HepG2 (cell line): ENCODE data around the gene SPP1. TPM values are rescaled to one million over a fixed set of nuclear protein-coding genes. Genes with fewer than 3 reads are reported as not detected.

Source experiments
- ATAC-seq: fragments of 200-7000 bp; cut with Tn5 transposase; 3 replicates; pipeline ENCODE4 v1.9.1; 2020; ENCODE audit warnings: mild to moderate bottlenecking, moderate library complexity
- BruUV-seq: library from RNA; stranded (reverse); fragments of 400-500 nt; replicated peaks from 2 replicates; lab custom pipeline; 2021; lab: Mats Ljungman, UMichigan
- CTCF ChIA-PET: fragments of 300-600 bp; formaldehyde crosslinking; extraction: SDS; loops from one replicate; lab custom pipeline; 2021; ENCODE audit warnings: low total read pairs, inconsistent platforms, low intra/inter-chr PET ratio; lab: Yijun Ruan, JAX
- POLR2A ChIA-PET: fragments of 350-600 bp; sonication (Branson Sonifier 250); formaldehyde crosslinking; loops from one replicate; lab custom pipeline; 2020; ENCODE audit warnings: antibody characterized with exemption, inconsistent platforms; lab: Yijun Ruan, JAX
- DNase-seq: peaks from one replicate; pipeline ENCODE4 v3.0.0-alpha.2; 2015; ENCODE audit warnings: low spot score
- FAIRE-seq: peaks from 3 replicates; lab custom pipeline; 2011; peaks lifted over from hg19 to GRCh38; lab: Jason Lieb, UNC
- H2AFZ ChIP-seq: one replicate; pipeline ENCODE4 v1.6.1; 2011; ENCODE audit warnings: low read length, inconsistent platforms
- H3K27ac ChIP-seq: fragments of 300-600 bp; 3 replicates; pipeline ENCODE4 v1.8.0; 2011; ENCODE audit warnings: mixed run types, mild to moderate bottlenecking, mixed read lengths, low read length, inconsistent platforms; ENCODE audit not compliant: insufficient read depth; ENCODE audit errors: extremely low read length
- H3K27me3 ChIP-seq, 2 experiments: fragments of 200-600 bp in 1 of 2; 2 replicates in 1 of 2; 3 replicates in 1 of 2; pipeline versions ENCODE4 v1.6.0 to v1.8.0; 2011; ENCODE audit warnings: low read length in 2 of 2, mild to moderate bottlenecking in 2 of 2, moderate library complexity in 2 of 2, inconsistent platforms in 1 of 2; ENCODE audit not compliant: insufficient read depth in 2 of 2, control insufficient read depth in 1 of 2
- H3K36me3 ChIP-seq, 2 experiments: fragments of 200-600 bp in 1 of 2; replicated peaks in 1 of 2; 2 replicates in 1 of 2; 3 replicates in 1 of 2; pipeline versions ENCODE4 v1.5.1 to v1.8.0; 2011; ENCODE audit warnings: low read length in 2 of 2, inconsistent platforms in 1 of 2; ENCODE audit not compliant: insufficient read depth in 2 of 2, control insufficient read depth in 1 of 2
- H3K4me1 ChIP-seq: 2 replicates; pipeline ENCODE4 v1.5.1; 2012; ENCODE audit warnings: low read length, inconsistent platforms; ENCODE audit not compliant: insufficient read depth
- H3K4me2 ChIP-seq: 2 replicates; pipeline ENCODE4 v1.6.0; 2011; ENCODE audit warnings: low read depth, low read length, inconsistent platforms
- H3K4me3 ChIP-seq, 3 experiments: fragments of 200-600 bp in 1 of 3; sonication (generic), shearing (Covaris generic) in 1 of 3; replicated peaks in 1 of 3; 2 replicates each; pipeline ENCODE4 v1.5.1; 2011 to 2016; ENCODE audit warnings: low read length in 3 of 3, inconsistent platforms in 2 of 3, low read depth in 2 of 3, mild to moderate bottlenecking in 2 of 3, control low read depth in 1 of 3, mixed read lengths in 1 of 3; ENCODE audit not compliant: insufficient read depth in 1 of 3
- H3K79me2 ChIP-seq: one replicate; pipeline ENCODE4 v1.6.1; 2011; ENCODE audit warnings: low read length, inconsistent platforms; ENCODE audit not compliant: insufficient read depth
- H3K9ac ChIP-seq: 2 replicates; pipeline ENCODE4 v1.6.0; 2011; ENCODE audit warnings: mild to moderate bottlenecking, low read depth, low read length, inconsistent platforms; ENCODE audit not compliant: insufficient read depth
- H3K9me3 ChIP-seq: 2 replicates; pipeline ENCODE4 v1.5.1; 2012; ENCODE audit warnings: mild to moderate bottlenecking, low read length
- H4K20me1 ChIP-seq: 2 replicates; pipeline ENCODE4 v1.6.0; 2011; ENCODE audit warnings: inconsistent platforms, mild to moderate bottlenecking, low read length, moderate library complexity; ENCODE audit not compliant: insufficient read depth
- HMGXB3 ChIP-seq: sonication (generic); formaldehyde crosslinking; IDR thresholded peaks from 2 replicates; pipeline ENCODE4 v1.4.0; 2020; ENCODE audit warnings: missing genetic modification reagents, borderline replicate concordance
- KDM4B ChIP-seq: sonication (generic); formaldehyde crosslinking; IDR thresholded peaks from 2 replicates; pipeline ENCODE4 v1.4.0; 2020; ENCODE audit warnings: missing genetic modification reagents
- SRSF9 ChIP-seq: fragments of 200-400 bp; formaldehyde crosslinking; IDR thresholded peaks from 2 replicates; pipeline ENCODE4 v1.6.1; 2018; ENCODE audit warnings: borderline replicate concordance, mild to moderate bottlenecking, low read depth, low read length; ENCODE audit not compliant: insufficient read depth, poor library complexity, severe bottlenecking
- ZBTB33 ChIP-seq: sonication (generic); formaldehyde crosslinking; IDR thresholded peaks from 2 replicates; pipeline ENCODE4 v1.4.0; 2020; ENCODE audit warnings: missing genetic modification reagents
- ZFP1 ChIP-seq: IDR thresholded peaks from 2 replicates; pipeline ENCODE4 v1.6.1; 2016
- ZNF230 ChIP-seq: sonication (generic); formaldehyde crosslinking; IDR thresholded peaks from 2 replicates; pipeline ENCODE4 v1.4.0; 2020; ENCODE audit warnings: mild to moderate bottlenecking, missing genetic modification reagents
- ZNF703 ChIP-seq: sonication (generic); formaldehyde crosslinking; IDR thresholded peaks from 2 replicates; pipeline ENCODE4 v1.5.1; 2020; ENCODE audit warnings: missing genetic modification reagents, mild to moderate bottlenecking, moderate library complexity, borderline replicate concordance
- ZNF704 ChIP-seq: sonication (generic); formaldehyde crosslinking; IDR thresholded peaks from 2 replicates; pipeline ENCODE4 v1.8.1; 2023; ENCODE audit warnings: mild to moderate bottlenecking, inconsistent platforms, moderate library complexity, missing genetic modification reagents, borderline replicate concordance
- ZNF749 ChIP-seq: sonication (generic); formaldehyde crosslinking; IDR thresholded peaks from 2 replicates; pipeline ENCODE4 v1.8.0; 2022; ENCODE audit warnings: mild to moderate bottlenecking, missing genetic modification reagents, moderate library complexity, borderline replicate concordance
- WGBS: methylation state at CpG from one replicate; pipeline ENCODE4 v1.1.6; 2017; ENCODE audit warnings: low lambda C conversion rate; 5-methylcytosine and 5-hydroxymethylcytosine counted together
- in situ Hi-C: cut with HindIII; loops from 2 replicates; pipeline ENCODE4 v1.10.0; 2017; ENCODE audit warnings: low pct_unique_long_range_greater_than_20kb; ENCODE audit not compliant: extremely low pct_ligation_motif_present
- intact Hi-C: fragments of 100-400 bp; cut with micrococcal nuclease; formaldehyde crosslinking; loops from one replicate; pipeline ENCODE4 v1.10.0; 2022; ENCODE audit not compliant: unreplicated experiment
- polyA plus RNA-seq, 8 experiments: library from polyadenylated mRNA; depleted of rRNA in 3 of 8; stranded (reverse) in 7 of 8; unstranded in 1 of 8; fragments of >200 nt; fragmentation: Illumina TruSeq in 4 of 8; extraction: Trizol in 4 of 8; gene quantifications; 2 replicates each; pipeline versions ENCODE4 v1.2.1 to v1.2.3, GENCODE V29; 2011 to 2016; ENCODE audit warnings: low read depth in 4 of 8, missing spikeins in 1 of 8, mixed read lengths in 1 of 8; ENCODE audit not compliant: insufficient read depth in 1 of 8
- total RNA-seq, 5 experiments: library from RNA; depleted of rRNA; stranded (reverse); fragments of >200 nt; fragmentation: Illumina TruSeq; extraction: Trizol; gene quantifications; 2 replicates each; pipeline ENCODE4 v1.2.3, GENCODE V29; 2016; ENCODE audit warnings: low read depth in 1 of 5

The SPP1 gene
- total and polyA plus RNA-seq, 2 of the 13 experiments (the other 11 are each of a cell fraction or from before 2014, with no cell fraction given): 682 to 788 TPM

GRCh38 chr4:87962398-87963146 lies 12.9 kb upstream of the SPP1 start (continued):
- TF ChIP-seq ZNF704 (CRISPR knock-in tag): no peak
- TF ChIP-seq HMGXB3: no peak
- no peak for TF ChIP-seq ZFP1 (CRISPR knock-in tag)
- no peak for TF ChIP-seq ZNF749 (CRISPR knock-in tag)
- no peak for TF ChIP-seq SRSF9
- TF ChIP-seq KDM4B (CRISPR knock-in tag): no peak
- TF ChIP-seq, all 625 proteins: peak for 0

- H3K9ac ChIP-seq: no peak overlapping the region
- ATAC-seq (no peak), FAIRE-seq (no peak), DNase-seq (no peak)
- ChIA-PET POLR2A (no interaction called here), CTCF (no interaction called here)
- no peaks in the 10 kb centered on the region for H3K9me3 ChIP-seq
- in situ Hi-C loops (no loop called here), intact Hi-C loops (no loop called here)
- H4K20me1 ChIP-seq: no peaks in the 10 kb centered on the region
- no peak overlapping the region for H2AFZ ChIP-seq
- no peaks in the 10 kb centered on the region for H3K27me3 ChIP-seq
- no peak overlapping the region for H3K4me3 ChIP-seq
- BruUV-seq: no TSS peak
- TF ChIP-seq ZNF703 (no peak), ZNF230 (CRISPR knock-in tag) (no peak), ZBTB33 (CRISPR knock-in tag) (peak; percentile 67; the same call in 1 of the 2 replicates)
- peaks cover 18% of the 10 kb centered on the region for H3K4me1 ChIP-seq
- no peaks in the 10 kb centered on the region for H3K79me2 ChIP-seq
- no peak overlapping the region for H3K4me2 ChIP-seq
- H3K27ac ChIP-seq: no peak overlapping the region
- H3K36me3 ChIP-seq: no peaks in the 10 kb centered on the region
- WGBS: 94% methylated on average over 15 of the region's 21 CpGs
Observed at GRCh38 chr4:87965501-87965975, 10.0 kb upstream of the SPP1 start.
